WTC11 (cell line): Measurements from ENCODE around the gene TREM2. TPM values are rescaled to one million over a fixed set of nuclear protein-coding genes. Genes with fewer than 3 reads are reported as not detected.

Experiments
- ATAC-seq: fragments of 200-7000 bp; cut with Tn5 transposase; 2 replicates; pipeline ENCODE4 v1.10.0; 2021; ENCODE audit warnings: mild to moderate bottlenecking, moderate library complexity
- CTCF ChIA-PET: fragments of 300-600 bp; sonication (Branson Sonifier 250); formaldehyde crosslinking; loops from one replicate; lab custom pipeline; 2021; ENCODE audit warnings: antibody characterized with exemption; lab: Charles Lee
- POLR2A ChIA-PET: fragments of 350-600 bp; sonication (Branson Sonifier 250); formaldehyde crosslinking; loops from one replicate; lab custom pipeline; 2021; ENCODE audit warnings: antibody characterized with exemption; lab: Charles Lee
- DNase-seq: peaks from one replicate; pipeline ENCODE4 v3.0.0; 2021; ENCODE audit warnings: low spot score
- H3K27ac Mint-ChIP-seq: 2 replicates; pipeline ENCODE4 v1.8.0; 2021; ENCODE audit warnings: mixed read lengths
- H3K27me3 Mint-ChIP-seq: 2 replicates; pipeline ENCODE4 v1.8.0; 2021; ENCODE audit warnings: low read depth, mild to moderate bottlenecking, moderate library complexity, mixed read lengths
- H3K36me3 Mint-ChIP-seq: 2 replicates; pipeline ENCODE4 v1.8.0; 2021; ENCODE audit warnings: mixed read lengths
- H3K4me1 Mint-ChIP-seq: 2 replicates; pipeline ENCODE4 v1.8.0; 2022; ENCODE audit warnings: mixed read lengths
- H3K4me3 Mint-ChIP-seq: 2 replicates; pipeline ENCODE4 v1.8.0; 2021; ENCODE audit warnings: mild to moderate bottlenecking, moderate library complexity, mixed read lengths
- H3K9me3 Mint-ChIP-seq: 2 replicates; pipeline ENCODE4 v1.8.0; 2021; ENCODE audit warnings: mixed read lengths
- ATF1 ChIP-seq: sonication (generic); formaldehyde crosslinking; IDR thresholded peaks from 2 replicates; pipeline ENCODE4 v1.8.1; 2023; ENCODE audit warnings: mild to moderate bottlenecking, moderate library complexity, missing genetic modification reagents
- CREB1 ChIP-seq: sonication (generic); formaldehyde crosslinking; IDR thresholded peaks from 2 replicates; pipeline ENCODE4 v1.8.0; 2023; ENCODE audit warnings: mild to moderate bottlenecking, missing genetic modification reagents
- CREM ChIP-seq: sonication (generic); formaldehyde crosslinking; IDR thresholded peaks from 2 replicates; pipeline ENCODE4 v1.8.1; 2022; ENCODE audit warnings: mild to moderate bottlenecking, missing genetic modification reagents, moderate library complexity
- ELF4 ChIP-seq: sonication (generic); formaldehyde crosslinking; IDR thresholded peaks from 2 replicates; pipeline ENCODE4 v1.8.1; 2022; ENCODE audit warnings: low read depth, mild to moderate bottlenecking, moderate library complexity, missing genetic modification reagents
- ETV6 ChIP-seq: sonication (generic); formaldehyde crosslinking; IDR thresholded peaks from 2 replicates; pipeline ENCODE4 v1.8.1; 2022; ENCODE audit warnings: mild to moderate bottlenecking, missing genetic modification reagents
- FOXK1 ChIP-seq: sonication (generic); formaldehyde crosslinking; IDR thresholded peaks from 2 replicates; pipeline ENCODE4 v1.8.0; 2022; ENCODE audit warnings: mild to moderate bottlenecking, moderate library complexity, missing genetic modification reagents
- FOXP1 ChIP-seq: sonication (generic); formaldehyde crosslinking; IDR thresholded peaks from 2 replicates; pipeline ENCODE4 v1.8.0; 2022; ENCODE audit warnings: missing genetic modification reagents, mild to moderate bottlenecking, moderate library complexity, borderline replicate concordance
- IRF2 ChIP-seq: sonication (generic); formaldehyde crosslinking; IDR thresholded peaks from 2 replicates; pipeline ENCODE4 v1.8.0; 2022; ENCODE audit warnings: low read depth, missing genetic modification reagents, borderline replicate concordance
- NR1H2 ChIP-seq: sonication (generic); formaldehyde crosslinking; IDR thresholded peaks from 2 replicates; pipeline ENCODE4 v1.9.0; 2021; ENCODE audit warnings: mild to moderate bottlenecking, moderate library complexity, missing genetic modification reagents
- NR2C2 ChIP-seq: sonication (generic); formaldehyde crosslinking; IDR thresholded peaks from 2 replicates; pipeline ENCODE4 v1.8.0; 2022; ENCODE audit warnings: mild to moderate bottlenecking, missing genetic modification reagents
- RORB ChIP-seq: fragments of 250-450 bp; sonication (Bioruptor Pico); IDR thresholded peaks from 2 replicates; pipeline ENCODE4 v1.9.0; 2021; ENCODE audit warnings: mild to moderate bottlenecking
- ZNF671 ChIP-seq: fragments of 250-450 bp; sonication (Bioruptor Pico); IDR thresholded peaks from 2 replicates; pipeline ENCODE4 v1.8.0; 2021; ENCODE audit warnings: mild to moderate bottlenecking
- total RNA-seq: library from RNA; stranded (reverse); gene quantifications from 3 replicates; pipeline ENCODE4 v1.2.3, GENCODE V29; 2021
- TF ChIP-seq, protein P1 (sequence below): sonication (generic); formaldehyde crosslinking; conservative IDR thresholded peaks from 2 replicates; pipeline ENCODE4 v1.8.1; 2023; ENCODE audit warnings: mild to moderate bottlenecking, low read depth, missing genetic modification reagents, moderate library complexity
- TF ChIP-seq, protein P2 (sequence below): fragments of 250-450 bp; sonication (Bioruptor Pico); IDR thresholded peaks from 2 replicates; pipeline ENCODE4 v1.9.0; 2021; ENCODE audit warnings: mild to moderate bottlenecking, borderline replicate concordance
- TF ChIP-seq, protein P3 (sequence below): sonication (generic); formaldehyde crosslinking; IDR thresholded peaks from 2 replicates; pipeline ENCODE4 v1.8.1; 2022; ENCODE audit warnings: low read depth, missing genetic modification reagents, borderline replicate concordance
- TF ChIP-seq, protein P4 (sequence below): fragments of 250-450 bp; sonication (Bioruptor Pico); IDR thresholded peaks from 2 replicates; pipeline ENCODE4 v2.1.2; 2022; ENCODE audit warnings: mild to moderate bottlenecking, moderate library complexity
- TF ChIP-seq, protein P5 (sequence below): fragments of 250-450 bp; sonication (Bioruptor Pico); IDR thresholded peaks from 2 replicates; pipeline ENCODE4 v1.9.0; 2021; ENCODE audit warnings: mild to moderate bottlenecking

Gene TREM2
- total RNA-seq, 1 experiment from 2014 or later, result not detected

DNA sequence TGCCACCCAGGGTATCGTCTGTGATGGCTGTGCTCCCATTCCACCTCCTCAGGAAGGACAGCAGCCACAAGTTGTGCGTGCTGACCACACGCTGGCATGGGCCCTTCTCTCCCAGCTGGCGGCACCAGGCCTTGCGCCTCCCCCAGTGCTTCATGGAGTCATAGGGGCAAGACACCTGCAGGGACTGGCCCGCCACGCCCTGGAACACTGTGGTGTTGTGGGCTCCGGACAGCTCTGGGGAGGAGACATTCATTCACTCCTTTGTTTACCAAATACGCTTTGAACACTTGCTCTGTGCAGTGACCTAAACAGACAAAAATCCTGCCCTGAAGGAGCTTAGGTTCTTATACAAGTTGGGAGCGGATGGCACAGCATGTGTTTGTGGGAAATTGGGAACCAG is 1.5 kb downstream of the TREM2 start:
- H3K9me3 Mint-ChIP-seq, result no peaks in the 10 kb centered on the region
- DNase-seq (no peak), ATAC-seq (no peak)
- H3K4me3 Mint-ChIP-seq, result no peak overlapping the region
- no peaks in the 10 kb centered on the region for H3K36me3 Mint-ChIP-seq
- no peak overlapping the region for H3K27ac Mint-ChIP-seq
- H3K27me3 Mint-ChIP-seq, result peaks cover 4% of the 10 kb centered on the region; the same call in 1 of the 2 replicates
- ChIA-PET CTCF (no interaction called here), POLR2A (no interaction called here)
- H3K4me1 Mint-ChIP-seq, result no peaks in the 10 kb centered on the region
- TF ChIP-seq, protein P1, sequence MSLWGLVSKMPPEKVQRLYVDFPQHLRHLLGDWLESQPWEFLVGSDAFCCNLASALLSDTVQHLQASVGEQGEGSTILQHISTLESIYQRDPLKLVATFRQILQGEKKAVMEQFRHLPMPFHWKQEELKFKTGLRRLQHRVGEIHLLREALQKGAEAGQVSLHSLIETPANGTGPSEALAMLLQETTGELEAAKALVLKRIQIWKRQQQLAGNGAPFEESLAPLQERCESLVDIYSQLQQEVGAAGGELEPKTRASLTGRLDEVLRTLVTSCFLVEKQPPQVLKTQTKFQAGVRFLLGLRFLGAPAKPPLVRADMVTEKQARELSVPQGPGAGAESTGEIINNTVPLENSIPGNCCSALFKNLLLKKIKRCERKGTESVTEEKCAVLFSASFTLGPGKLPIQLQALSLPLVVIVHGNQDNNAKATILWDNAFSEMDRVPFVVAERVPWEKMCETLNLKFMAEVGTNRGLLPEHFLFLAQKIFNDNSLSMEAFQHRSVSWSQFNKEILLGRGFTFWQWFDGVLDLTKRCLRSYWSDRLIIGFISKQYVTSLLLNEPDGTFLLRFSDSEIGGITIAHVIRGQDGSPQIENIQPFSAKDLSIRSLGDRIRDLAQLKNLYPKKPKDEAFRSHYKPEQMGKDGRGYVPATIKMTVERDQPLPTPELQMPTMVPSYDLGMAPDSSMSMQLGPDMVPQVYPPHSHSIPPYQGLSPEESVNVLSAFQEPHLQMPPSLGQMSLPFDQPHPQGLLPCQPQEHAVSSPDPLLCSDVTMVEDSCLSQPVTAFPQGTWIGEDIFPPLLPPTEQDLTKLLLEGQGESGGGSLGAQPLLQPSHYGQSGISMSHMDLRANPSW (CRISPR knock-in tag), result no peak
- no peak for TF ChIP-seq NR1H2
- TF ChIP-seq, protein P2, sequence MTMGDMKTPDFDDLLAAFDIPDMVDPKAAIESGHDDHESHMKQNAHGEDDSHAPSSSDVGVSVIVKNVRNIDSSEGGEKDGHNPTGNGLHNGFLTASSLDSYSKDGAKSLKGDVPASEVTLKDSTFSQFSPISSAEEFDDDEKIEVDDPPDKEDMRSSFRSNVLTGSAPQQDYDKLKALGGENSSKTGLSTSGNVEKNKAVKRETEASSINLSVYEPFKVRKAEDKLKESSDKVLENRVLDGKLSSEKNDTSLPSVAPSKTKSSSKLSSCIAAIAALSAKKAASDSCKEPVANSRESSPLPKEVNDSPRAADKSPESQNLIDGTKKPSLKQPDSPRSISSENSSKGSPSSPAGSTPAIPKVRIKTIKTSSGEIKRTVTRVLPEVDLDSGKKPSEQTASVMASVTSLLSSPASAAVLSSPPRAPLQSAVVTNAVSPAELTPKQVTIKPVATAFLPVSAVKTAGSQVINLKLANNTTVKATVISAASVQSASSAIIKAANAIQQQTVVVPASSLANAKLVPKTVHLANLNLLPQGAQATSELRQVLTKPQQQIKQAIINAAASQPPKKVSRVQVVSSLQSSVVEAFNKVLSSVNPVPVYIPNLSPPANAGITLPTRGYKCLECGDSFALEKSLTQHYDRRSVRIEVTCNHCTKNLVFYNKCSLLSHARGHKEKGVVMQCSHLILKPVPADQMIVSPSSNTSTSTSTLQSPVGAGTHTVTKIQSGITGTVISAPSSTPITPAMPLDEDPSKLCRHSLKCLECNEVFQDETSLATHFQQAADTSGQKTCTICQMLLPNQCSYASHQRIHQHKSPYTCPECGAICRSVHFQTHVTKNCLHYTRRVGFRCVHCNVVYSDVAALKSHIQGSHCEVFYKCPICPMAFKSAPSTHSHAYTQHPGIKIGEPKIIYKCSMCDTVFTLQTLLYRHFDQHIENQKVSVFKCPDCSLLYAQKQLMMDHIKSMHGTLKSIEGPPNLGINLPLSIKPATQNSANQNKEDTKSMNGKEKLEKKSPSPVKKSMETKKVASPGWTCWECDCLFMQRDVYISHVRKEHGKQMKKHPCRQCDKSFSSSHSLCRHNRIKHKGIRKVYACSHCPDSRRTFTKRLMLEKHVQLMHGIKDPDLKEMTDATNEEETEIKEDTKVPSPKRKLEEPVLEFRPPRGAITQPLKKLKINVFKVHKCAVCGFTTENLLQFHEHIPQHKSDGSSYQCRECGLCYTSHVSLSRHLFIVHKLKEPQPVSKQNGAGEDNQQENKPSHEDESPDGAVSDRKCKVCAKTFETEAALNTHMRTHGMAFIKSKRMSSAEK, result no peak
- TF ChIP-seq, protein P3, sequence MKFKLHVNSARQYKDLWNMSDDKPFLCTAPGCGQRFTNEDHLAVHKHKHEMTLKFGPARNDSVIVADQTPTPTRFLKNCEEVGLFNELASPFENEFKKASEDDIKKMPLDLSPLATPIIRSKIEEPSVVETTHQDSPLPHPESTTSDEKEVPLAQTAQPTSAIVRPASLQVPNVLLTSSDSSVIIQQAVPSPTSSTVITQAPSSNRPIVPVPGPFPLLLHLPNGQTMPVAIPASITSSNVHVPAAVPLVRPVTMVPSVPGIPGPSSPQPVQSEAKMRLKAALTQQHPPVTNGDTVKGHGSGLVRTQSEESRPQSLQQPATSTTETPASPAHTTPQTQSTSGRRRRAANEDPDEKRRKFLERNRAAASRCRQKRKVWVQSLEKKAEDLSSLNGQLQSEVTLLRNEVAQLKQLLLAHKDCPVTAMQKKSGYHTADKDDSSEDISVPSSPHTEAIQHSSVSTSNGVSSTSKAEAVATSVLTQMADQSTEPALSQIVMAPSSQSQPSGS (CRISPR knock-in tag), result no peak
- TF ChIP-seq ELF4 (CRISPR knock-in tag), result no peak
- TF ChIP-seq CREM, result no peak
- no peak for TF ChIP-seq ATF1 (CRISPR knock-in tag)
- no peak for TF ChIP-seq CREB1
- TF ChIP-seq NR2C2 (CRISPR knock-in tag), result no peak
- no peak for TF ChIP-seq RORB
- TF ChIP-seq, all 79 proteins: peak for 0

DNA sequence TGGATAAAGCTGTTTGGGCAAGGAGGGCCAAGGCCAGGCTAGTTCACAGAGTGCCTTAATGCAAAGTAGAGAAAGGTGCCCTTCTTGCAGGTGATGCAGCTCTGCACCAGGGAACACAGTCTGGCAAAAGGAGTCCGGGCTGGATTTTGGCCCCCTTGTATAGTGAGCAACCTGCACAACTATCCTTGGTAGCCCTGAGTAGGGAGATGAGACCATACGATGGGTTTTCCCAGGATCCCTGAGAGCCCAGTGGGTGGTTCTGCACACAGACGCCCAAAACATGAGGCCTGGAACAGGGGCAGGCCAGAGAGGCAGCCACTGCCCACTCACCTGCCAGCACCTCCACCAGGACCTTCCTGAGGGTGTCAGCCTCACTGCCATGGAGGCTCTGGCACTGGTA is 2.0 kb downstream of the TREM2 start:
- ATAC-seq, result no peak
- DNase-seq, result no peak
- Mint-ChIP-seq H3K36me3 (no peaks in the 10 kb centered on the region), H3K4me1 (no peaks in the 10 kb centered on the region), H3K4me3 (no peak overlapping the region), H3K27ac (no peak overlapping the region), H3K27me3 (peaks cover 4% of the 10 kb centered on the region; the same call in 1 of the 2 replicates), H3K9me3 (no peaks in the 10 kb centered on the region)
- CTCF ChIA-PET, result no interaction called here
- POLR2A ChIA-PET, result no interaction called here
- TF ChIP-seq CREM (no peak), ZNF671 (CRISPR knock-in tag) (no peak), FOXK1 (CRISPR knock-in tag) (no peak), FOXP1 (CRISPR knock-in tag) (no peak), IRF2 (CRISPR knock-in tag) (no peak), ETV6 (CRISPR knock-in tag) (no peak)
- TF ChIP-seq, protein P4, sequence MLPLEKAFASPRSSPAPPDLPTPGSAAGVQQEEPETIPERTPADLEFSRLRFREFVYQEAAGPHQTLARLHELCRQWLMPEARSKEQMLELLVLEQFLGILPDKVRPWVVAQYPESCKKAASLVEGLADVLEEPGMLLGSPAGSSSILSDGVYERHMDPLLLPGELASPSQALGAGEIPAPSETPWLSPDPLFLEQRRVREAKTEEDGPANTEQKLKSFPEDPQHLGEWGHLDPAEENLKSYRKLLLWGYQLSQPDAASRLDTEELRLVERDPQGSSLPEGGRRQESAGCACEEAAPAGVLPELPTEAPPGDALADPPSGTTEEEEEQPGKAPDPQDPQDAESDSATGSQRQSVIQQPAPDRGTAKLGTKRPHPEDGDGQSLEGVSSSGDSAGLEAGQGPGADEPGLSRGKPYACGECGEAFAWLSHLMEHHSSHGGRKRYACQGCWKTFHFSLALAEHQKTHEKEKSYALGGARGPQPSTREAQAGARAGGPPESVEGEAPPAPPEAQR, result no peak
- TF ChIP-seq, protein P5, sequence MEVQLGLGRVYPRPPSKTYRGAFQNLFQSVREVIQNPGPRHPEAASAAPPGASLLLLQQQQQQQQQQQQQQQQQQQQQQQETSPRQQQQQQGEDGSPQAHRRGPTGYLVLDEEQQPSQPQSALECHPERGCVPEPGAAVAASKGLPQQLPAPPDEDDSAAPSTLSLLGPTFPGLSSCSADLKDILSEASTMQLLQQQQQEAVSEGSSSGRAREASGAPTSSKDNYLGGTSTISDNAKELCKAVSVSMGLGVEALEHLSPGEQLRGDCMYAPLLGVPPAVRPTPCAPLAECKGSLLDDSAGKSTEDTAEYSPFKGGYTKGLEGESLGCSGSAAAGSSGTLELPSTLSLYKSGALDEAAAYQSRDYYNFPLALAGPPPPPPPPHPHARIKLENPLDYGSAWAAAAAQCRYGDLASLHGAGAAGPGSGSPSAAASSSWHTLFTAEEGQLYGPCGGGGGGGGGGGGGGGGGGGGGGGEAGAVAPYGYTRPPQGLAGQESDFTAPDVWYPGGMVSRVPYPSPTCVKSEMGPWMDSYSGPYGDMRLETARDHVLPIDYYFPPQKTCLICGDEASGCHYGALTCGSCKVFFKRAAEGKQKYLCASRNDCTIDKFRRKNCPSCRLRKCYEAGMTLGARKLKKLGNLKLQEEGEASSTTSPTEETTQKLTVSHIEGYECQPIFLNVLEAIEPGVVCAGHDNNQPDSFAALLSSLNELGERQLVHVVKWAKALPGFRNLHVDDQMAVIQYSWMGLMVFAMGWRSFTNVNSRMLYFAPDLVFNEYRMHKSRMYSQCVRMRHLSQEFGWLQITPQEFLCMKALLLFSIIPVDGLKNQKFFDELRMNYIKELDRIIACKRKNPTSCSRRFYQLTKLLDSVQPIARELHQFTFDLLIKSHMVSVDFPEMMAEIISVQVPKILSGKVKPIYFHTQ, result no peak
